Peyer's patch (tissue), 4 donors: ENCODE measurements around the gene DNAJC10.

Experiments used
- CTCF ChIP-seq, 6 experiments: fragments of 450-650 bp in 4 of 6; fragments of 200-600 bp in 2 of 6; sonication (generic) in 1 of 6; IDR thresholded peaks; one replicate each; pipeline ENCODE4 v1.5.1; 2017 to 2019; ENCODE audit warnings: antibody characterized with exemption in 6 of 6, mild to moderate bottlenecking in 3 of 6, moderate library complexity in 1 of 6
- POLR2A ChIP-seq, 2 donors: fragments of 450-650 bp; IDR thresholded peaks; one replicate each; pipeline ENCODE4 v1.5.1; 2017; ENCODE audit warnings: antibody characterized with exemption in 2 of 2, mild to moderate bottlenecking in 2 of 2, moderate library complexity in 2 of 2

- TF ChIP-seq CTCF (IDR thresholded peaks at IDR 0.05) = no peak
- TF ChIP-seq POLR2A (IDR thresholded peaks at IDR 0.05) = no peak
These were observed 102.9 kb downstream of the DNAJC10 start for GRCh38 chr2:182818925-182819324.
